Glutamatergic neuron (in vitro differentiated cells): ENCODE data around the gene CIDEA. TPM values are rescaled to one million over a fixed set of nuclear protein-coding genes. Genes with fewer than 3 reads are reported as not detected.
A peak's percentile ranks its signal among the peaks of the same experiment; 100 is the strongest.

Experiments used
- DNase-seq: peaks from one replicate; pipeline ENCODE4 v3.0.0; 2022
- H3K27ac Mint-ChIP-seq: one replicate; pipeline ENCODE4 v1.8.0; 2020; ENCODE audit warnings: mild to moderate bottlenecking, mixed read lengths, inconsistent platforms; ENCODE audit not compliant: unreplicated experiment
- H3K27me3 Mint-ChIP-seq: one replicate; pipeline ENCODE4 v1.8.0; 2020; ENCODE audit warnings: mild to moderate bottlenecking, moderate library complexity, mixed read lengths, inconsistent platforms; ENCODE audit not compliant: unreplicated experiment
- H3K36me3 Mint-ChIP-seq: one replicate; pipeline ENCODE4 v1.8.0; 2020; ENCODE audit warnings: mild to moderate bottlenecking, mixed read lengths, inconsistent platforms; ENCODE audit not compliant: unreplicated experiment
- H3K4me1 Mint-ChIP-seq: one replicate; pipeline ENCODE4 v1.8.0; 2020; ENCODE audit warnings: mild to moderate bottlenecking, low read depth, mixed read lengths, inconsistent platforms; ENCODE audit not compliant: unreplicated experiment
- H3K4me3 Mint-ChIP-seq: one replicate; pipeline ENCODE4 v1.8.0; 2020; ENCODE audit warnings: mild to moderate bottlenecking, mixed read lengths, inconsistent platforms; ENCODE audit not compliant: unreplicated experiment
- H3K9me3 Mint-ChIP-seq: one replicate; pipeline ENCODE4 v1.8.0; 2020; ENCODE audit warnings: mild to moderate bottlenecking, moderate library complexity, mixed read lengths, inconsistent platforms; ENCODE audit not compliant: unreplicated experiment
- total RNA-seq: library from RNA; stranded (reverse); fragmentation: NEBNext Ultra II Directional; extraction: Animal tissue kit (Norgen Biotek cat#: 25700); gene quantifications from one replicate; pipeline ENCODE4 v1.2.1, GENCODE V29; 2021; ENCODE audit not compliant: unreplicated experiment
- TF ChIP-seq, protein P1 (sequence below): fragments of 200-600 bp; sonication (generic); IDR thresholded peaks from one replicate; pipeline ENCODE4 v1.5.0; 2021; ENCODE audit not compliant: partially characterized antibody, unreplicated experiment

CIDEA gene
- total RNA-seq, 1 donor from 2014 or later, result not detected

GRCh38 chr18:12254820-12255511 lies 805 bp downstream of the CIDEA start:
- H3K4me3 Mint-ChIP-seq, result peak overlapping the region; percentile 64
- peaks cover 5% of the 10 kb centered on the region for H3K36me3 Mint-ChIP-seq
- H3K9me3 Mint-ChIP-seq, result peaks cover 6% of the 10 kb centered on the region
- no peak overlapping the region for H3K27ac Mint-ChIP-seq
- peaks cover 33% of the 10 kb centered on the region for H3K27me3 Mint-ChIP-seq
- DNase-seq, result no peak
- peaks cover 9% of the 10 kb centered on the region for H3K4me1 Mint-ChIP-seq
- TF ChIP-seq, protein P1, sequence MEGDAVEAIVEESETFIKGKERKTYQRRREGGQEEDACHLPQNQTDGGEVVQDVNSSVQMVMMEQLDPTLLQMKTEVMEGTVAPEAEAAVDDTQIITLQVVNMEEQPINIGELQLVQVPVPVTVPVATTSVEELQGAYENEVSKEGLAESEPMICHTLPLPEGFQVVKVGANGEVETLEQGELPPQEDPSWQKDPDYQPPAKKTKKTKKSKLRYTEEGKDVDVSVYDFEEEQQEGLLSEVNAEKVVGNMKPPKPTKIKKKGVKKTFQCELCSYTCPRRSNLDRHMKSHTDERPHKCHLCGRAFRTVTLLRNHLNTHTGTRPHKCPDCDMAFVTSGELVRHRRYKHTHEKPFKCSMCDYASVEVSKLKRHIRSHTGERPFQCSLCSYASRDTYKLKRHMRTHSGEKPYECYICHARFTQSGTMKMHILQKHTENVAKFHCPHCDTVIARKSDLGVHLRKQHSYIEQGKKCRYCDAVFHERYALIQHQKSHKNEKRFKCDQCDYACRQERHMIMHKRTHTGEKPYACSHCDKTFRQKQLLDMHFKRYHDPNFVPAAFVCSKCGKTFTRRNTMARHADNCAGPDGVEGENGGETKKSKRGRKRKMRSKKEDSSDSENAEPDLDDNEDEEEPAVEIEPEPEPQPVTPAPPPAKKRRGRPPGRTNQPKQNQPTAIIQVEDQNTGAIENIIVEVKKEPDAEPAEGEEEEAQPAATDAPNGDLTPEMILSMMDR, result no peak

GRCh38 chr18:12255626-12256026 lies 1.5 kb downstream of the CIDEA start:
- Mint-ChIP-seq H3K4me3 (no peak overlapping the region), H3K36me3 (peaks cover 5% of the 10 kb centered on the region), H3K27me3 (peaks cover 33% of the 10 kb centered on the region), H3K9me3 (peaks cover 6% of the 10 kb centered on the region), H3K27ac (no peak overlapping the region), H3K4me1 (peaks cover 9% of the 10 kb centered on the region)
- TF ChIP-seq, protein P1, result no peak
- DNase-seq, result no peak

- Mint-ChIP-seq H3K36me3 (peaks cover 5% of the 10 kb centered on the region), H3K4me3 (no peak overlapping the region), H3K27ac (no peak overlapping the region), H3K9me3 (peaks cover 9% of the 10 kb centered on the region), H3K27me3 (peaks cover 27% of the 10 kb centered on the region), H3K4me1 (peaks cover 7% of the 10 kb centered on the region)
- TF ChIP-seq, protein P1, result no peak
- DNase-seq, result no peak
Measured at GRCh38 chr18:12256951-12257350, 2.8 kb downstream of the CIDEA start.

- TF ChIP-seq, protein P1, result no peak
- Mint-ChIP-seq H3K4me3 (no peak overlapping the region), H3K27me3 (peaks cover 22% of the 10 kb centered on the region), H3K27ac (no peak overlapping the region), H3K4me1 (peaks cover 5% of the 10 kb centered on the region), H3K36me3 (peaks cover 5% of the 10 kb centered on the region), H3K9me3 (peaks cover 9% of the 10 kb centered on the region)
- DNase-seq, result no peak
Measured at GRCh38 chr18:12257996-12258718, 4.0 kb downstream of the CIDEA start.
